ENCODE data around the gene CTIF.

The CTIF gene

GRCh38 chr18:48901145-48902022, 362.6 kb downstream of the CTIF start:
- H3K9me3 ChIP-seq (ENCODE audit: control insufficient read depth in 1 of 2, low read length in 2 of 2), result peaks cover 3 to 4% of the 10 kb centered on the region in 2 donors
- no peaks in the 10 kb centered on the region for H3K36me3 ChIP-seq (ENCODE audit: control insufficient read depth in 1 of 2, insufficient read depth in 2 of 2, low read length in 2 of 2)
- no peak overlapping the region for H3K4me3 ChIP-seq (ENCODE audit: low read depth in 1 of 2, low read length in 2 of 2)
- peaks cover 12 to 19% of the 10 kb centered on the region in 2 donors for H3K4me1 ChIP-seq (ENCODE audit: control insufficient read depth in 1 of 2, insufficient read depth in 2 of 2, low read length in 2 of 2)
- no peaks in the 10 kb centered on the region for H3K27me3 ChIP-seq (ENCODE audit: control insufficient read depth in 1 of 2, insufficient read depth in 2 of 2, low read length in 2 of 2)
- H3K9ac ChIP-seq (ENCODE audit: low read depth in 1 of 2, low read length in 2 of 2), result peak overlapping the region in 1 of 2 donors; percentile 30
- H3K27ac ChIP-seq (ENCODE audit: low read depth, low read length), result no peak overlapping the region

DNA sequence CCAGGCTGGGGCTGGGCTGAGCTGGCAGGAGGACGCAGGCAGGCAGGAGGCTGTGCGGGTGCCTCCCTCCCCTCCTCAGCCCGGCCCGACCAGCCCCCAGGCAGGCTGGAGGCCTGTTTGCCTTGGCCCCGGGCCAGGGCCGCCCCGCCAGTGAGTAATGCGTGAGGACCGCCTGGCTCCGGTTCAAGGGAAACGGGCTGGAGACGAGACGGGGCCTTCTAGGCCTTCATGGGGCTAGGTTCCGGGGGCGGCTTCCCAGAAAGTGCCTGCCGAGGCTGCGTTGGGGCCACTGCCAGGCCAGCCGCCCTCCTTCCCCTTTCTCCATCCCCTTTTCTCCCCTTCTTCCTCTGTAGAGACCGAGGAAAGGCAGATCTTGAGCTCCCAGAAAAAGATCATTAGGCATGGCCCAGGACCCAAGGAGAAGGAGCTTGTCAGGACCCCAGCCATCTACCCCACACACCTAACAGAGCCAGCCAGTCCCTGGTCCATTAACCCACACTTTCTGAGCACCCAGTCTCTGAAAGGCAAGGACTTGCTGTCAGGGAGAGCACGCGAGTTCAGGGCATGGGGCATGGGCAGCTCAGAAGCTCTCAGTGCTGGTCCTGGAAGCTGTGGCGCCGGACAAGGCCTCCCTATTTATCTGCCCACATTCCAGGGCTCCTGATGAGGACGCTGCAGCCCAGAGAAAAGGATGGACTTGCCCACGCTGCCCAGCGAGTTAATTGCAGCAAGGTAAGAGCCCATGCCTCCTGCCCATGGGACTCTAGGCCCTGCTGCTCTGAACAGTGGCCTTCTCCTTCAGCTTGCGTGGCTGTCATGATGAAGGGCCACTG, 363.4 kb downstream of the CTIF start:
- H3K4me3 ChIP-seq (ENCODE audit: low read depth in 1 of 2, low read length in 2 of 2), result no peak overlapping the region
- peak overlapping the region; percentile 26 for H3K27ac ChIP-seq (ENCODE audit: low read depth, low read length)
- H3K27me3 ChIP-seq (ENCODE audit: control insufficient read depth in 1 of 2, insufficient read depth in 2 of 2, low read length in 2 of 2), result no peaks in the 10 kb centered on the region
- H3K9me3 ChIP-seq (ENCODE audit: control insufficient read depth in 1 of 2, low read length in 2 of 2), result peaks cover 3 to 4% of the 10 kb centered on the region in 2 donors
- H3K4me1 ChIP-seq (ENCODE audit: control insufficient read depth in 1 of 2, insufficient read depth in 2 of 2, low read length in 2 of 2), result peaks cover 12 to 17% of the 10 kb centered on the region in 2 donors
- H3K9ac ChIP-seq (ENCODE audit: low read depth in 1 of 2, low read length in 2 of 2), result peak overlapping the region in 1 of 2 donors; percentile 30
- no peaks in the 10 kb centered on the region for H3K36me3 ChIP-seq (ENCODE audit: control insufficient read depth in 1 of 2, insufficient read depth in 2 of 2, low read length in 2 of 2)

DNA sequence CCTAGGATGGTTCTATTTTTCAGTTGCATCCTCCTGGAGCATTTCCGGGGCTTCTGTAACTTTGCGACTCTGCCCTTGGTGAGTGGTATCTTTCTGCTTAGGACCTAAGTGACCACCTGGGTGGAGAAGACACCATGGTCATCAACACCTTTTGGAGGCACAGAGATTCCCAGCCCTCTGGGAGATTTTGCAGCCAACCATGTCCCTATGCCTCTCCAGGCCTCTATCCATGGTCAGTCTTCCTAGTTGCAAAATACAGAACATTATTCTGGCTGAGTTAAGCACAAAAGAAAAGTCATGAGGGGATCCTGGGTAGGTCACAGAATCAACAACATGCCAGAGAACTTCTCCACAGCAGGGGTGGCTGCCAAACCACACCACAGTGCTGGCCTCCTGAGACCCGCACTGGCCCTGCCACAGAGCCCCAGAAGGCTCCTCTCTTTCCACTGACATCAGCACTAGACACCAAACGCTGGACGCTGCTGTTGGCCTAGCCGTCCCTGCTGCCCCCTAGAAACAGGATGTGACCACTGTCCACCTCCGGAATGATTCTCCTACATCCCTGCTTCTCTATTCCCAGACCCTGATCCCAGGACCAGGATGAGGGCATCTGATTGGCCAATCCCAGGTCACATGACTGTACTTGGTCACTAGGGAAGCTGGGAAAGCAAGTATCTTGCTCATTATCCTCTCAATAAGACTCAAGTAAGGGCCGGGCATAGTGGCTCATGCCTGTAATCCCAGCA, 364.2 kb downstream of the CTIF start:
- no peak overlapping the region for H3K9ac ChIP-seq (ENCODE audit: low read depth in 1 of 2, low read length in 2 of 2)
- H3K27ac ChIP-seq (ENCODE audit: low read depth, low read length), result no peak overlapping the region
- no peaks in the 10 kb centered on the region for H3K36me3 ChIP-seq (ENCODE audit: control insufficient read depth in 1 of 2, insufficient read depth in 2 of 2, low read length in 2 of 2)
- peaks cover 12 to 13% of the 10 kb centered on the region in 2 donors for H3K4me1 ChIP-seq (ENCODE audit: control insufficient read depth in 1 of 2, insufficient read depth in 2 of 2, low read length in 2 of 2)
- H3K27me3 ChIP-seq (ENCODE audit: control insufficient read depth in 1 of 2, insufficient read depth in 2 of 2, low read length in 2 of 2), result no peaks in the 10 kb centered on the region
- H3K9me3 ChIP-seq (ENCODE audit: control insufficient read depth in 1 of 2, low read length in 2 of 2), result peaks cover 3 to 4% of the 10 kb centered on the region in 2 donors
- H3K4me3 ChIP-seq (ENCODE audit: low read depth in 1 of 2, low read length in 2 of 2), result no peak overlapping the region

GRCh38 chr18:48904091-48904490, 365.3 kb downstream of the CTIF start:
- Histone ChIP-seq H3K4me1 (ENCODE audit: control insufficient read depth in 1 of 2, insufficient read depth in 2 of 2, low read length in 2 of 2) (peaks cover 12 to 13% of the 10 kb centered on the region in 2 donors), H3K9me3 (ENCODE audit: control insufficient read depth in 1 of 2, low read length in 2 of 2) (peaks cover 3 to 4% of the 10 kb centered on the region in 2 donors), H3K4me3 (ENCODE audit: low read depth in 1 of 2, low read length in 2 of 2) (no peak overlapping the region), H3K9ac (ENCODE audit: low read depth in 1 of 2, low read length in 2 of 2) (no peak overlapping the region), H3K27me3 (ENCODE audit: control insufficient read depth in 1 of 2, insufficient read depth in 2 of 2, low read length in 2 of 2) (no peaks in the 10 kb centered on the region), H3K27ac (ENCODE audit: low read depth, low read length) (no peak overlapping the region), H3K36me3 (ENCODE audit: control insufficient read depth in 1 of 2, insufficient read depth in 2 of 2, low read length in 2 of 2) (no peaks in the 10 kb centered on the region)

GRCh38 chr18:48904847-48905394, 366.1 kb downstream of the CTIF start:
- peaks cover 12 to 13% of the 10 kb centered on the region in 2 donors for H3K4me1 ChIP-seq (ENCODE audit: control insufficient read depth in 1 of 2, insufficient read depth in 2 of 2, low read length in 2 of 2)

DNA sequence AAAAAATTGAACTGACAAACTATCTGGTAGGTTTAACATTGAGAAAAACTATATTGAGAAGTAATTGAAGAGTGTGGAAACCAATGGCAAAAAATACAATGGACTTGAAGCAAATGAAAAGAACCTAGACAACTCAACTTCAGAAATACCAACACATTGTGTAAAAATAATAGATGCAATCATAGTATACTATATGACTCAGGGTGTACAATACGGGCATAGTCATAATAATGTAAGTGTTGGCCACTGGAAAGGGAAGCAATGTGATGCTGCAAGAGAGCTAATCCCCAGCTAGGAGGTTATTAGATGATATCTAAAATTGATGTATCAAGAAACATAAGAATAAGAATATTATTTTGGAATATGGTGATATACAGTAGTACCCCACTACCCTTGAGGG, 366.7 kb downstream of the CTIF start:
- H3K36me3 ChIP-seq (ENCODE audit: control insufficient read depth in 1 of 2, insufficient read depth in 2 of 2, low read length in 2 of 2), result no peaks in the 10 kb centered on the region
- peaks cover 12 to 13% of the 10 kb centered on the region in 2 donors for H3K4me1 ChIP-seq (ENCODE audit: control insufficient read depth in 1 of 2, insufficient read depth in 2 of 2, low read length in 2 of 2)
- no peak overlapping the region for H3K27ac ChIP-seq (ENCODE audit: low read depth, low read length)
- no peak overlapping the region for H3K4me3 ChIP-seq (ENCODE audit: low read depth in 1 of 2, low read length in 2 of 2)
- H3K9ac ChIP-seq (ENCODE audit: low read depth in 1 of 2, low read length in 2 of 2), result no peak overlapping the region
- no peaks in the 10 kb centered on the region for H3K27me3 ChIP-seq (ENCODE audit: control insufficient read depth in 1 of 2, insufficient read depth in 2 of 2, low read length in 2 of 2)
- H3K9me3 ChIP-seq (ENCODE audit: control insufficient read depth in 1 of 2, low read length in 2 of 2), result peaks cover 3 to 4% of the 10 kb centered on the region in 2 donors

More at GRCh38 chr18:48904847-48905394, 366.1 kb downstream of the CTIF start:
- Histone ChIP-seq H3K4me3 (ENCODE audit: low read depth in 1 of 2, low read length in 2 of 2) (no peak overlapping the region), H3K36me3 (ENCODE audit: control insufficient read depth in 1 of 2, insufficient read depth in 2 of 2, low read length in 2 of 2) (no peaks in the 10 kb centered on the region), H3K27ac (ENCODE audit: low read depth, low read length) (no peak overlapping the region), H3K27me3 (ENCODE audit: control insufficient read depth in 1 of 2, insufficient read depth in 2 of 2, low read length in 2 of 2) (no peaks in the 10 kb centered on the region), H3K9ac (ENCODE audit: low read depth in 1 of 2, low read length in 2 of 2) (no peak overlapping the region), H3K9me3 (ENCODE audit: control insufficient read depth in 1 of 2, low read length in 2 of 2) (peaks cover 3 to 4% of the 10 kb centered on the region in 2 donors)

DNA sequence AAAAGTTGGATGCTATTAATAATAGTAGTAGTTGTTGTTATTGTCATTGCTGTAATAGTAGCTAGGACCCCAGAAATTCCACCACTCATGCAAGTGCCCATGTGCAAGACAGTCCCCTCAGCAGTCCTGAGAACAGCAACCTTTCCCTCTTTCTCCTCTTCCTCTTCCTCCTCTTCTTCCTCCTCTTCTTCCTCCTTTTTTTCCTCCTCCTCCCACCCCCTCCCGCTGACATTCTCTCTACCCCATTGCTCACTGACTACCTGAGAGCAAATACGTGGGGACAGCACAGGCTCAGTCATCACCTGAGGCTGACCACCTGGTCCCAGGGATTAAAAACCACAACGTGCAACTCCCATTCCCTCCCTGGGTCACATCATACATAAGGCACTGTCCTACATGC, 370.1 kb downstream of the CTIF start:
- Histone ChIP-seq H3K27ac (ENCODE audit: low read depth, low read length) (no peak overlapping the region), H3K4me1 (ENCODE audit: control insufficient read depth in 1 of 2, insufficient read depth in 2 of 2, low read length in 2 of 2) (no peaks in the 10 kb centered on the region), H3K9me3 (ENCODE audit: control insufficient read depth in 1 of 2, low read length in 2 of 2) (peaks cover 3 to 4% of the 10 kb centered on the region in 2 donors), H3K36me3 (ENCODE audit: control insufficient read depth in 1 of 2, insufficient read depth in 2 of 2, low read length in 2 of 2) (no peaks in the 10 kb centered on the region), H3K27me3 (ENCODE audit: control insufficient read depth in 1 of 2, insufficient read depth in 2 of 2, low read length in 2 of 2) (no peaks in the 10 kb centered on the region), H3K9ac (ENCODE audit: low read depth in 1 of 2, low read length in 2 of 2) (no peak overlapping the region), H3K4me3 (ENCODE audit: low read depth in 1 of 2, low read length in 2 of 2) (no peak overlapping the region)

DNA sequence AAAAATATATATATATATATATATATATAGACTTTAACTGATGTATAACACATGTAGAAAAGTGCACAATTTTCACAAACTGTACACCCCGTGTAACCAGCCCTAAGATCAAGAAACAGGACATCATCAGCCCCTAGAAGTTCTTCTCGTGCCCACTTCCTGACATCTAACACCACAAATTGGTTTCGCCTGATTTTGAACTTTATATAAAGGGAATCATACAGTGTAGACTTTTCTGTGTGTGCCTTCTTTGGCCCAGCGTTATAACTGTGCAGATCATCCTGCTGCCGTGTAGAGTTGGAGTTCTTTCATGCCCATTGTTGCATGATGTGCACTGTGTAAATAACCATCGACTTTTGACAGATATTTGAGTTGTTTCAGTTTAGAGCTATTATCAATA, 370.9 kb downstream of the CTIF start:
- no peaks in the 10 kb centered on the region for H3K27me3 ChIP-seq (ENCODE audit: control insufficient read depth in 1 of 2, insufficient read depth in 2 of 2, low read length in 2 of 2)

DNA sequence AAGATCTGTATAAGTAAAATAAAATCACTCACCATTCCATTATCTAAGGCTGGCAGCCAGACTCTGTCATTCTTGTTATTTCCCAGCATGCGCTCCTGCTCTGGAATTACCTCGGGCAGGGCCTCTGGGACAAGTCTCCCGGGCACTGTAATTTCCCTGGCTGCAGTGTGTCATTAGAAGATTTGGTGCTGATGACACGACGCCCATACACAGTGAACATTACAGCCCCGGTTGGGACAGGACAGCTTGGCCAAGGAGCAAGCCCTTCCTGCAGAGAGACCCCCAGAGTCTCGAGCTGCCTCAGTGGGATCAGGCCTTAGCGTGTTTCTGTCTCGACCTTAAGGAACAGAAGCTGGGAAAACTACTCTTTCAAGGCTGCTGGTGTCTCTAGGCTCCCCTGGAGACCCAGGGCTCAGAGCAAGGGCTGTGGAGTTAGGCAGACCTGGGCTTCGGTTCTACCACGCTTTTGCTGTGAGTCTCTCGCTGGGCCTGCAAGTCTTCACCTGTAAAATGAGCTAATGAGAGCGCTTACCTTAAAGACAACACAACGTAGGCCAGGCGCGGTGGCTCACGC, 372.2 kb downstream of the CTIF start:
- Histone ChIP-seq H3K9ac (ENCODE audit: low read depth in 1 of 2, low read length in 2 of 2) (no peak overlapping the region), H3K4me1 (ENCODE audit: control insufficient read depth in 1 of 2, insufficient read depth in 2 of 2, low read length in 2 of 2) (peaks cover 0 to 7% of the 10 kb centered on the region in 2 donors)

More for the DNA sequence above, 370.9 kb downstream of the CTIF start:
- H3K4me3 ChIP-seq (ENCODE audit: low read depth in 1 of 2, low read length in 2 of 2), result no peak overlapping the region
- H3K4me1 ChIP-seq (ENCODE audit: control insufficient read depth in 1 of 2, insufficient read depth in 2 of 2, low read length in 2 of 2), result no peaks in the 10 kb centered on the region
- H3K9me3 ChIP-seq (ENCODE audit: control insufficient read depth in 1 of 2, low read length in 2 of 2), result peaks cover under 1 to 4% of the 10 kb centered on the region in 2 donors
- no peaks in the 10 kb centered on the region for H3K36me3 ChIP-seq (ENCODE audit: control insufficient read depth in 1 of 2, insufficient read depth in 2 of 2, low read length in 2 of 2)
- no peak overlapping the region for H3K9ac ChIP-seq (ENCODE audit: low read depth in 1 of 2, low read length in 2 of 2)
- H3K27ac ChIP-seq (ENCODE audit: low read depth, low read length), result no peak overlapping the region

More for the DNA sequence above, 372.2 kb downstream of the CTIF start:
- Histone ChIP-seq H3K9me3 (ENCODE audit: control insufficient read depth in 1 of 2, low read length in 2 of 2) (no peaks in the 10 kb centered on the region), H3K36me3 (ENCODE audit: control insufficient read depth in 1 of 2, insufficient read depth in 2 of 2, low read length in 2 of 2) (no peaks in the 10 kb centered on the region), H3K27me3 (ENCODE audit: control insufficient read depth in 1 of 2, insufficient read depth in 2 of 2, low read length in 2 of 2) (no peaks in the 10 kb centered on the region), H3K27ac (ENCODE audit: low read depth, low read length) (no peak overlapping the region), H3K4me3 (ENCODE audit: low read depth in 1 of 2, low read length in 2 of 2) (no peak overlapping the region)
